ENCODE results near the gene IL26.
"Not testable (repeated sequence)": the region's sequence is repeated elsewhere in the genome, so short reads cannot be mapped to it uniquely, and the experiment has no call there.

The IL26 gene

DNA sequence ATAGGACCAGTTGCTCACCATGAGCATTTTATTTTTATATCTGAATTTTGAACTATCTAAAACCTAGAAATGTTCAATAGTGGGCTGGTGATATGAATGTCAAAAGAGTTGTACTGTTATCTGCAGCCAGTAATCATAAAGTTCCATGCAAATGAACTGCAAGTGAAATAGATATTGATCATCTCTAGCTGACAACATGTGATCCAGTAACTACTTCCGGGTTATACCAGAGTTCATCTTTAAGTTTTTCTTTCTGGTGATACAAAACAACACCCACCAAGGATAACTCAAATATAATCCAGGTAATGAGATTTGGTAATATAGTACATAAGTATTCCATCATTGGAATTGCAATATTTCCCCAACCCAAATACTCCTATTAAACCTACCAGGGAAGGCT lies 4.1 kb downstream of the IL26 start:
- POLR2A ChIA-PET: no interaction called here
- TF ChIP-seq ELF4 (IDR thresholded peaks at IDR 0.05): no peak
- TF ChIP-seq L3MBTL2 (conservative IDR thresholded peaks at IDR 0.05): no peak
- no peak for TF ChIP-seq TARDBP (IDR thresholded peaks at IDR 0.05)
- no peak for TF ChIP-seq HDGF (IDR thresholded peaks at IDR 0.05; ENCODE audit: borderline replicate concordance)
- TF ChIP-seq FOXA1 (IDR thresholded peaks at IDR 0.05): no peak
- DNase-seq (ENCODE audit: extremely low spot score): no peak
- CTCF ChIA-PET: no interaction called here

DNA sequence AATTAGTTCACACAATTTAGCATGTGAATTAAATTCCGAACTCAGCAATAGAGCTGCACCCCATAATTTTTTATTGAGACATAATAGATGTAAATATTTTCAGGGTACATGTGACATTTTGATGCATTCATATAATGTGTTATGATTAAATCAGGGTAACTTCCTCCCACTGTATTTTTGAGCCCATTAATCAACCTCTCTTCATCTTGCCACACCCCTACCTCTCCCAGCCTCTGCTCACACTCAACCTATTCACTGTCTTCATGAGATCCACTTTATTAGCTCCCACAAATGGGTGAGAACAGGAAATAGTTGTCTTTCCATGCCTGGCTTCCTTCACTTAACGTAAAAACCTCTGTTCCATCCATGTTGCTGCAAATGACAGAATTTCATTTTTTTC lies 14.7 kb downstream of the IL26 start:
- DNase-seq (ENCODE audit: extremely low spot score): no peak
- ChIA-PET POLR2A (no interaction called here), CTCF (no interaction called here)
- TF ChIP-seq ZNF384 (IDR thresholded peaks at IDR 0.05) (no peak), ARNT (IDR thresholded peaks at IDR 0.05) (no peak)

DNA sequence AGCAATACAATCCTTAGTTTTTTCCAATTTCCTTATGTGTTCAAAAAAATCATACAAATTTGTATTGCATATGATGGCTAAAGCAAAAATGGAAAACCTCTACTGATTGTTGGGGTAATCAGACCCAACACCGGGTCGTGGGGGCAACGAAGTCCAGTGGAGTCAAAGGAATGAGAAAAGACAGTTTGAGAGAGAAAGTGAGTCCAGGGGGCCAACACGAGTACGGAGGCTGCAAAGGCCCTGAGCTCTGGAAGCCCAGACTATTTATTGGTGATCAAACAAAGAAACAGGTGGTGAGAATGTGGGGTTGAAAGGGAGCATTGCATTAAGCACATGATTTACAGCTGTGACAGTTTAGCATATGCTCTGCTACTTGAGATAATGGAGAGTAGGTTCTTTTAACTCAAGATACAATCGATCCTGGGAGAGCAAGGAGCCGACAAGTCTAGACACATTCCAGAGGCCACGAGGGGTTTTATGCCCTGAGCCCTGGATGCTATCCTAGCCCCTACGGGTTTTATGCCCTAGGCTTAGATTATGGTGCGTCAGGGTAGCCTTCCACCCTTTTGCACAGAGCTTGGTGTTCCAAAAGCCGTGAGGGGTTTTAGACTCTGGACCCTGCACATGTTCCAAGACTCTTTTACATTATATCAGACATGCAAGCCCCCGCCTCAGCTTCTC lies 16.4 kb downstream of the IL26 start:
- CTCF ChIA-PET: interaction anchor here (0.7 to 1.2 kb wide), 2 partner anchors 14 to 169 kb away, joined by 3 to 4 read pairs; no protein-coding TSS in a partner anchor
- POLR2A ChIA-PET: not testable (repeated sequence)
- DNase-seq (ENCODE audit: extremely low spot score): peak; percentile 51
- peak; percentile 79 for TF ChIP-seq CTBP1 (IDR thresholded peaks at IDR 0.05; ENCODE audit: borderline replicate concordance)
- 0 out of 2 replicates have a peak, but pooled peaks have one; percentile 30 for TF ChIP-seq L3MBTL2 (conservative IDR thresholded peaks at IDR 0.05)
- TF ChIP-seq, protein P1, sequence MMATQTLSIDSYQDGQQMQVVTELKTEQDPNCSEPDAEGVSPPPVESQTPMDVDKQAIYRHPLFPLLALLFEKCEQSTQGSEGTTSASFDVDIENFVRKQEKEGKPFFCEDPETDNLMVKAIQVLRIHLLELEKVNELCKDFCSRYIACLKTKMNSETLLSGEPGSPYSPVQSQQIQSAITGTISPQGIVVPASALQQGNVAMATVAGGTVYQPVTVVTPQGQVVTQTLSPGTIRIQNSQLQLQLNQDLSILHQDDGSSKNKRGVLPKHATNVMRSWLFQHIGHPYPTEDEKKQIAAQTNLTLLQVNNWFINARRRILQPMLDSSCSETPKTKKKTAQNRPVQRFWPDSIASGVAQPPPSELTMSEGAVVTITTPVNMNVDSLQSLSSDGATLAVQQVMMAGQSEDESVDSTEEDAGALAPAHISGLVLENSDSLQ (IDR thresholded peaks at IDR 0.05): peak; percentile 95

DNA sequence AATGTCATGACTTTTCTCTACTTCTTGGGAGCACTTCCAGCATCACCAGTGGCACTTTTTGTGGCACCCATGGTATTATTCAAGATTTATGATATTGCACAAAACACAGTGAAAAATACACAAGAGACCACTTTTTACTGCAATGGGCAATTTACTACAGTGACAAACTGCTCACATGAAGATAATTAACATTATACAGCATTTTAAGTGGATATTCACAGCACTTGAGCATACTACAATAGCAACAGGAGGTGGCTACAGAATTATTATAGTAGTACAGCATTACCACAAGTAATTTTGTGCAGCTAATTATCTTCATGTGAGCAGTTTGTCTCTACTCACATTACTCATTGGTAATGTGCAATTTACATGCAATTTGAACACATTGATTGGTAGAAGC lies 18.3 kb downstream of the IL26 start:
- DNase-seq (ENCODE audit: extremely low spot score): no peak
- TF ChIP-seq L3MBTL2 (conservative IDR thresholded peaks at IDR 0.05): no peak
- TF ChIP-seq HDGF (IDR thresholded peaks at IDR 0.05; ENCODE audit: borderline replicate concordance): no peak
- TF ChIP-seq BHLHE40 (IDR thresholded peaks at IDR 0.05; ENCODE audit: borderline replicate concordance): no peak
- no peak for TF ChIP-seq FOXA1 (IDR thresholded peaks at IDR 0.05)
- TF ChIP-seq, protein P1 (IDR thresholded peaks at IDR 0.05): no peak
- TF ChIP-seq SUZ12 (IDR thresholded peaks at IDR 0.05): no peak
- TF ChIP-seq ELF4 (IDR thresholded peaks at IDR 0.05): no peak
- TF ChIP-seq TARDBP (IDR thresholded peaks at IDR 0.05): no peak
- no peak for TF ChIP-seq ARNT (IDR thresholded peaks at IDR 0.05)
- no peak for TF ChIP-seq SP1 (IDR thresholded peaks at IDR 0.05)
- TF ChIP-seq LEF1 (IDR thresholded peaks at IDR 0.05; ENCODE audit: borderline replicate concordance): no peak
- TF ChIP-seq FOXM1 (IDR thresholded peaks at IDR 0.05; ENCODE audit: borderline replicate concordance): no peak
- CTCF ChIA-PET: no interaction called here
- POLR2A ChIA-PET: no interaction called here

DNA sequence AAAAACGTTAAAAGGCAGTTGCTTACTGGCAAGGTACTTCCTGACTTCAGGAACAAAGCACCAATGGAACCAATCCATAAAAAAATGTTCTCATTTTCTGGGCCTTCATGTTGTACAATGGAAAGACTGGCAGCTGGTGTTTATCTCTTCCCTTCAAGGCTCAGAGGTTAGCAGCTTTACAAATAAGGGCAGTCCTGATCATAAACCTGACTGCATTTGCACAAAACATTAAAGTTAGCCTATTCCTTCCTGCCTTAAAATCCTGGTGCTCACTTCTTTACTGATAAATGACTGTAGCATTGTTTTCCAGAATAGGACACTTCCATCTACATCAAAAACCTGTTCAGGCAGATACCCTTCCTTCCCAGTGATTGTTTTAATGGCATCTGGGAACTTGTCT lies 19.2 kb downstream of the IL26 start:
- TF ChIP-seq FOXA1 (IDR thresholded peaks at IDR 0.05): no peak
- TF ChIP-seq ARNT (IDR thresholded peaks at IDR 0.05): no peak
- TF ChIP-seq FOXK2 (IDR thresholded peaks at IDR 0.05): no peak
- no peak for TF ChIP-seq FOXM1 (IDR thresholded peaks at IDR 0.05; ENCODE audit: borderline replicate concordance)
- no peak for DNase-seq (ENCODE audit: extremely low spot score)
- CTCF ChIA-PET: no interaction called here
- POLR2A ChIA-PET: no interaction called here

DNA sequence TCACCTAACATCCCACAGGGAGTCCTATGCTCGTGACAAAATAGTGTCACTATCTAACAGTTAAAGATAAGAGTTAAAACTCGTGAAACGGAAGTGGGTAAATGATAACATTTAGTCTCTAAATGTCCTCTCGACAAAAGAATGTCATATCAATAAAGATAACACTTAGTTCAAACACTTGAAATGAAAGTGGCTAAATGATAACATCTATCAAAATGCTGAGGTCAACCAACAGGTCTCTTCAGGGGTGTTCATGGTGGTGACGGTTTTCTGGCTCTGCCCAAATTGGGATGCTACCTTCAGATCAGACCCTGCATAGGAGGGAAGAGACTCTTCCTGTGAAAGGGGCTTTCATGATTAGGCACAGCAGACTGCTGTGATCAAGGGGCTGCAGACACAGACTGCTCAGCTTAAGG lies 22.1 kb downstream of the IL26 start:
- no peak for TF ChIP-seq ARNT (IDR thresholded peaks at IDR 0.05)
- TF ChIP-seq LEF1 (IDR thresholded peaks at IDR 0.05; ENCODE audit: borderline replicate concordance): no peak
- POLR2A ChIA-PET: no interaction called here
- no peak for DNase-seq (ENCODE audit: extremely low spot score)
- CTCF ChIA-PET: interaction anchor here (0.5 kb wide), 1 partner anchor 746 kb away, joined by 4 read pairs; no protein-coding TSS in a partner anchor

DNA sequence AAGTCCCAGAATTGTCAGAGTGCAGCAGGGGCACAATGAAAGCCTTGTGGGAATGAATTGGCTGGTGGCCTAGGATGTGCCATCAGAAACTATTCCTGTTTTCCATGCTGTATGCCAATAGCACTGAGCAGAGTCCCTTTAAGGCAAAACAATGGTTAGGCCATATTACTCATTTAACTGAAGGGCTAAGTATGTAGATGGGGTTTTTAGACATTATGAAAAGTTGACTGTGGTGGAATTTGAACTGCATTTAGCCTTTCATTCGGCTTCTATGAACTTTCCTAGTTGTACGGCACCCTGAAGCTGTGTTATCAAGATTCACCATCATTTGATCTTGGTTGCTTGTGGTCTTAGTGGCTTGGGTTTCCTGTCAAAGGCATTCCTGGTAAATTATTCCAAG lies 24.8 kb downstream of the IL26 start:
- POLR2A ChIA-PET: no interaction called here
- CTCF ChIA-PET: no interaction called here
- TF ChIP-seq CTBP1 (IDR thresholded peaks at IDR 0.05; ENCODE audit: borderline replicate concordance) (no peak), ZNF384 (IDR thresholded peaks at IDR 0.05) (no peak), FOXM1 (IDR thresholded peaks at IDR 0.05; ENCODE audit: borderline replicate concordance) (no peak), LEF1 (IDR thresholded peaks at IDR 0.05; ENCODE audit: borderline replicate concordance) (no peak), FOXK2 (IDR thresholded peaks at IDR 0.05) (no peak), FOXA1 (IDR thresholded peaks at IDR 0.05) (no peak), TARDBP (IDR thresholded peaks at IDR 0.05) (no peak), BHLHE40 (IDR thresholded peaks at IDR 0.05; ENCODE audit: borderline replicate concordance) (no peak), NFRKB (IDR thresholded peaks at IDR 0.05) (no peak), HDGF (IDR thresholded peaks at IDR 0.05; ENCODE audit: borderline replicate concordance) (no peak), L3MBTL2 (conservative IDR thresholded peaks at IDR 0.05) (no peak), ELF4 (IDR thresholded peaks at IDR 0.05) (no peak), ARNT (IDR thresholded peaks at IDR 0.05) (no peak), SUZ12 (IDR thresholded peaks at IDR 0.05) (no peak), SP1 (IDR thresholded peaks at IDR 0.05) (no peak)
- TF ChIP-seq, protein P1 (IDR thresholded peaks at IDR 0.05): no peak
- no peak for DNase-seq (ENCODE audit: extremely low spot score)

Measured in HEK293T (cell line).